ENCODE measurements around the gene TM7SF2. TPM values are rescaled to one million over a fixed set of nuclear protein-coding genes. Genes with fewer than 3 reads are reported as not detected.

The TM7SF2 gene
- total RNA-seq, 1 experiment from 2014 or later: 74.8 TPM

GRCh38 chr11:65096926-65097325 lies 14.7 kb upstream of the TM7SF2 start:
- no peak overlapping the region for H4K8ac ChIP-seq (replicated peaks; ENCODE audit: insufficient read length, low read depth, low read length)
- H3K79me2 ChIP-seq (ENCODE audit: insufficient read depth, low read length): 0 out of 2 replicates have a peak, but pooled peaks cover 3% of the 10 kb centered on the region
- H4K91ac ChIP-seq (ENCODE audit: insufficient read length, low read depth, low read length): no peak overlapping the region
- H2BK12ac ChIP-seq (ENCODE audit: insufficient read length, low read depth, low read length): no peak overlapping the region
- peak overlapping the region; percentile 95 to 96 for H3K4me3 Mint-ChIP-seq
- H3K4me2 ChIP-seq (ENCODE audit: insufficient read depth, insufficient read length, low read length): peak overlapping the region; percentile 55
- H3K23me2 ChIP-seq (ENCODE audit: insufficient read length, low read depth, low read length, poor library complexity, severe bottlenecking): no peaks in the 10 kb centered on the region
- no peak overlapping the region for H3T11ph ChIP-seq (ENCODE audit: low read length)
- WGBS (ENCODE audit: extremely low coverage, insufficient read length, low lambda C conversion rate): no CpG with 5 or more reads among the region's 8 CpGs
- no peak overlapping the region for H2BK5ac ChIP-seq (ENCODE audit: insufficient read length, low read length)
- H2BK120ac ChIP-seq (ENCODE audit: low read depth, low read length, poor library complexity, severe bottlenecking): no peak overlapping the region
- peaks cover 8 to 9% of the 10 kb centered on the region in 2 experiments for H3K4me1 Mint-ChIP-seq
- no peaks in the 10 kb centered on the region for H3K27me3 ChIP-seq (ENCODE audit: insufficient read depth, low read length)
- no peak overlapping the region for H3K18ac ChIP-seq (ENCODE audit: insufficient read length, low read depth, low read length)
- no peak overlapping the region for H3K4ac ChIP-seq (ENCODE audit: low read depth, low read length)
- no peaks in the 10 kb centered on the region for H3K4me1 ChIP-seq (ENCODE audit: insufficient read depth, low read length)
- TF ChIP-seq, protein P1, sequence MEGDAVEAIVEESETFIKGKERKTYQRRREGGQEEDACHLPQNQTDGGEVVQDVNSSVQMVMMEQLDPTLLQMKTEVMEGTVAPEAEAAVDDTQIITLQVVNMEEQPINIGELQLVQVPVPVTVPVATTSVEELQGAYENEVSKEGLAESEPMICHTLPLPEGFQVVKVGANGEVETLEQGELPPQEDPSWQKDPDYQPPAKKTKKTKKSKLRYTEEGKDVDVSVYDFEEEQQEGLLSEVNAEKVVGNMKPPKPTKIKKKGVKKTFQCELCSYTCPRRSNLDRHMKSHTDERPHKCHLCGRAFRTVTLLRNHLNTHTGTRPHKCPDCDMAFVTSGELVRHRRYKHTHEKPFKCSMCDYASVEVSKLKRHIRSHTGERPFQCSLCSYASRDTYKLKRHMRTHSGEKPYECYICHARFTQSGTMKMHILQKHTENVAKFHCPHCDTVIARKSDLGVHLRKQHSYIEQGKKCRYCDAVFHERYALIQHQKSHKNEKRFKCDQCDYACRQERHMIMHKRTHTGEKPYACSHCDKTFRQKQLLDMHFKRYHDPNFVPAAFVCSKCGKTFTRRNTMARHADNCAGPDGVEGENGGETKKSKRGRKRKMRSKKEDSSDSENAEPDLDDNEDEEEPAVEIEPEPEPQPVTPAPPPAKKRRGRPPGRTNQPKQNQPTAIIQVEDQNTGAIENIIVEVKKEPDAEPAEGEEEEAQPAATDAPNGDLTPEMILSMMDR (conservative IDR thresholded peaks at IDR 0.05): no peak
- peaks cover 4% of the 10 kb centered on the region for H3K79me1 ChIP-seq (ENCODE audit: insufficient read depth, low read depth, low read length, poor library complexity, severe bottlenecking)
- no peak overlapping the region for H4K5ac ChIP-seq (ENCODE audit: insufficient read length, low read depth, low read length)
- no peaks in the 10 kb centered on the region for H3K27me3 Mint-ChIP-seq (ENCODE audit: low read depth)
- 0 out of 7 replicates have a peak overlapping the region, but pooled peaks of 1 of the 3 experiments have one; percentile 24 for H3K27ac Mint-ChIP-seq
- no peak overlapping the region for H2BK15ac ChIP-seq (ENCODE audit: low read depth, low read length)
- H3K9me3 ChIP-seq (ENCODE audit: control insufficient read depth, low read depth, low read length): no peaks in the 10 kb centered on the region
- H2AK5ac ChIP-seq (ENCODE audit: insufficient read length, low read length): no peak overlapping the region
- no peak overlapping the region for H3K23ac ChIP-seq (ENCODE audit: insufficient read length, low read depth, low read length)
- DNase-seq: no peak
- H3K14ac ChIP-seq (ENCODE audit: insufficient read depth, low read length): no peak overlapping the region
- H2AFZ ChIP-seq (ENCODE audit: low read length): no peak overlapping the region
- H3K56ac ChIP-seq (ENCODE audit: insufficient read length, low read depth, low read length): no peak overlapping the region
- H3K9ac ChIP-seq (ENCODE audit: extremely low read depth, insufficient read length, low read length): no peak overlapping the region
- H3K36me3 Mint-ChIP-seq (ENCODE audit: insufficient read depth in 1 of 3, low read depth in 3 of 3): peaks cover 4 to 10% (median 5%) of the 10 kb centered on the region in 3 experiments; a peak in 5 of 7 replicates
- H3K27ac ChIP-seq (ENCODE audit: insufficient read length, low read depth, low read length): no peak overlapping the region
- H3K9me3 Mint-ChIP-seq: no peaks in the 10 kb centered on the region
- no peaks in the 10 kb centered on the region for H4K20me1 ChIP-seq (ENCODE audit: control insufficient read depth, insufficient read depth, insufficient read length)
- H2BK20ac ChIP-seq (ENCODE audit: low read depth, low read length, poor library complexity, severe bottlenecking): no peak overlapping the region
